ENCODE data around the gene PARL. TPM values are rescaled to one million over a fixed set of nuclear protein-coding genes. Genes with fewer than 3 reads are reported as not detected.

PARL gene
- total RNA-seq, 1 experiment from 2014 or later: 109 TPM

DNA sequence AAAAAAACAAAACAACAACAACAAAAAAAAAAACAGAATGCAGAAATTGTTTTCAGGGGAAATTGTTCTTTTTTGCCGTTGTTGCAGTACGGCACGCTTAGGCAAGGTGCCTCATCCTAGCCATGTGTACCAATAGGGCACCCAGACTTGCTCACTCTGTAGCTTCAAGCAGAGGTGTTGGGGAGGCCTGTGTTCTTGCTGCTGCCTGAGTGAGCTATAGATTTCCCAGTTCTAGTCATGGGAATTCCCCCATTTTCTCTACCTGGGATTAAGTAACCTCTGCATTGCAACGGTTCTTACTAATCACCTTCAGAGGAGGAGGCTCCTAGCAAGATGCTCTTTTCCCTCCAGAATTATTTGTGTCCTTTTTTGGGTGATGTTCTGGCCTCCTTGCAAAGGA, 12.9 kb upstream of the PARL start:
- H3K79me2 ChIP-seq (ENCODE audit: low read depth): no peaks in the 10 kb centered on the region
- TF ChIP-seq, protein P1, sequence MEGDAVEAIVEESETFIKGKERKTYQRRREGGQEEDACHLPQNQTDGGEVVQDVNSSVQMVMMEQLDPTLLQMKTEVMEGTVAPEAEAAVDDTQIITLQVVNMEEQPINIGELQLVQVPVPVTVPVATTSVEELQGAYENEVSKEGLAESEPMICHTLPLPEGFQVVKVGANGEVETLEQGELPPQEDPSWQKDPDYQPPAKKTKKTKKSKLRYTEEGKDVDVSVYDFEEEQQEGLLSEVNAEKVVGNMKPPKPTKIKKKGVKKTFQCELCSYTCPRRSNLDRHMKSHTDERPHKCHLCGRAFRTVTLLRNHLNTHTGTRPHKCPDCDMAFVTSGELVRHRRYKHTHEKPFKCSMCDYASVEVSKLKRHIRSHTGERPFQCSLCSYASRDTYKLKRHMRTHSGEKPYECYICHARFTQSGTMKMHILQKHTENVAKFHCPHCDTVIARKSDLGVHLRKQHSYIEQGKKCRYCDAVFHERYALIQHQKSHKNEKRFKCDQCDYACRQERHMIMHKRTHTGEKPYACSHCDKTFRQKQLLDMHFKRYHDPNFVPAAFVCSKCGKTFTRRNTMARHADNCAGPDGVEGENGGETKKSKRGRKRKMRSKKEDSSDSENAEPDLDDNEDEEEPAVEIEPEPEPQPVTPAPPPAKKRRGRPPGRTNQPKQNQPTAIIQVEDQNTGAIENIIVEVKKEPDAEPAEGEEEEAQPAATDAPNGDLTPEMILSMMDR (conservative IDR thresholded peaks at IDR 0.05): no peak
- no peak for TF ChIP-seq EZH2 (IDR thresholded peaks at IDR 0.05; ENCODE audit: low read depth)
- H4K20me1 ChIP-seq (ENCODE audit: insufficient read depth): no peaks in the 10 kb centered on the region
- H3K27ac ChIP-seq: no peak overlapping the region
- no peaks in the 10 kb centered on the region; the same call in 1 of the 2 replicates for H3K9me3 ChIP-seq (ENCODE audit: insufficient read depth, low read depth)
- no peak overlapping the region for H3K4me2 ChIP-seq
- no peaks in the 10 kb centered on the region for H3K4me1 ChIP-seq (replicated peaks; ENCODE audit: insufficient read depth)
- intact Hi-C loops (cut with micrococcal nuclease; ENCODE audit: unreplicated experiment): no loop called here
- no TSS peak for BruUV-seq (replicated peaks)
- ChIA-PET CTCF (interaction anchor here (0.5 to 2.3 kb wide), 6 partner anchors 21 to 359 kb away, joined by 3 to 12 read pairs (median 6); partner anchors contain the start of gene ABCC5), POLR2A (ENCODE audit: unreplicated experiment) (interaction anchor here (0.6 kb wide), 1 partner anchor 972 kb away, joined by 5 read pairs; no protein-coding TSS in a partner anchor)
- no peaks in the 10 kb centered on the region for H3F3A ChIP-seq (ENCODE audit: insufficient read depth, low read depth)
- no peak for DNase-seq
- H3K4me3 ChIP-seq: no peak overlapping the region
- no peaks in the 10 kb centered on the region for H3K27me3 ChIP-seq (ENCODE audit: insufficient read depth, low read depth)
- H3K36me3 ChIP-seq (ENCODE audit: low read depth): no peaks in the 10 kb centered on the region
- no peaks in the 10 kb centered on the region for H3K9me2 ChIP-seq (ENCODE audit: insufficient read depth)
- H2AFZ ChIP-seq: no peak overlapping the region

DNA sequence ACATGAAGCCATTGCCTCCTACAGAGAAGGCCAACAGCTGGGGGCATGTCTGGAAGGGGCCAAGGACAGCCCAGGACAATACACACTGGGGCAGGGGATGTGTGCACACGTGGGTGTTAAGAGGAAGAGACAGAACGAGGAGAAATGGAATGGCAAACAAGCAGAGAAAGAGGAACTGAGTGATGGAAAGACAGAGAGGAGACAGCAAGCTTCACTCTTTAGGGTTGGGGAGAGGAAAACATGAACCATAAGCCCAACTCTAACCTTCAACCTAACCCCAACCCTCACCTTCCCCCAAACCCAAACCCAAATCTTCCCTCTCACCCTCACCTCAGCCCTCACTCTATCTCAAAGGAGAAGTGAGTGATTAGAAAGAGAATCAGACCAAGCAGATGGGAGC, 11.9 kb upstream of the PARL start:
- Histone ChIP-seq H3K9me3 (ENCODE audit: insufficient read depth, low read depth) (no peaks in the 10 kb centered on the region; the same call in 1 of the 2 replicates), H3K27me3 (ENCODE audit: insufficient read depth, low read depth) (no peaks in the 10 kb centered on the region), H4K20me1 (ENCODE audit: insufficient read depth) (no peaks in the 10 kb centered on the region), H3K4me1 (replicated peaks; ENCODE audit: insufficient read depth) (no peaks in the 10 kb centered on the region), H3F3A (ENCODE audit: insufficient read depth, low read depth) (no peaks in the 10 kb centered on the region), H3K9me2 (ENCODE audit: insufficient read depth) (no peaks in the 10 kb centered on the region), H2AFZ (no peak overlapping the region), H3K4me2 (no peak overlapping the region), H3K36me3 (ENCODE audit: low read depth) (no peaks in the 10 kb centered on the region), H3K4me3 (no peak overlapping the region), H3K79me2 (ENCODE audit: low read depth) (no peaks in the 10 kb centered on the region), H3K27ac (no peak overlapping the region)
- DNase-seq: no peak
- intact Hi-C loops (cut with micrococcal nuclease; ENCODE audit: unreplicated experiment): no loop called here
- TF ChIP-seq EZH2 (IDR thresholded peaks at IDR 0.05; ENCODE audit: low read depth): no peak
- TF ChIP-seq, protein P1 (conservative IDR thresholded peaks at IDR 0.05): no peak
- ChIA-PET POLR2A (ENCODE audit: unreplicated experiment) (no interaction called here), CTCF (interaction anchor here (1.2 to 1.9 kb wide), 2 partner anchors 8 to 38 kb away, joined by 3 to 5 read pairs; no protein-coding TSS in a partner anchor)
- BruUV-seq (replicated peaks): no TSS peak

DNA sequence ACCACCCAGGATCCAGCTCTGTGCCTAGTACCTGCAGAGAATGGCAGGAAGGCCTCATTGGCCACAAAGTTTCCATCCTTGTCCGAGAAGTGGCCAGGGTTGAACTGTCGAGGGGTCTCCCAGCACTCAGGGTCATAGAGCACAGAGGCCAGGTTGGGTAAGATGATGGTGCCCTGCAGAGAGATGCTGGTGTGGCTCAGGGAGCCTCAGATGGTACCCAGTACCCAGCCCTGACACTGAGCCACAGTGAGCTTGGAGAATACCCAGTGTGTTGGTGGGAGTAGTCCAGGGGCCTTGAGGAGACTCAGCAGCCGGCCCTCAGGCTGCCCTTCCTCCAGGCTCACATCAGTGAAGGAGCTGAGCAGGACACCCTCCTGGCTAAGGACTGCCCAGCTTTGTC, 11.5 kb upstream of the PARL start:
- intact Hi-C loops (cut with micrococcal nuclease; ENCODE audit: unreplicated experiment): no loop called here

More for the DNA sequence above, 11.5 kb upstream of the PARL start:
- H3K9me2 ChIP-seq (ENCODE audit: insufficient read depth): no peaks in the 10 kb centered on the region
- H3F3A ChIP-seq (ENCODE audit: insufficient read depth, low read depth): no peaks in the 10 kb centered on the region
- no peaks in the 10 kb centered on the region for H3K4me1 ChIP-seq (replicated peaks; ENCODE audit: insufficient read depth)
- H3K79me2 ChIP-seq (ENCODE audit: low read depth): no peaks in the 10 kb centered on the region
- ChIA-PET POLR2A (ENCODE audit: unreplicated experiment) (no interaction called here), CTCF (interaction anchor here (0.6 to 1.9 kb wide), 7 partner anchors 8 to 393 kb away, joined by 3 to 12 read pairs (median 4); partner anchors contain the start of gene DVL3)
- no peak overlapping the region for H3K27ac ChIP-seq
- TF ChIP-seq, protein P1 (conservative IDR thresholded peaks at IDR 0.05): no peak
- TF ChIP-seq EZH2 (IDR thresholded peaks at IDR 0.05; ENCODE audit: low read depth): no peak
- H3K4me3 ChIP-seq: no peak overlapping the region
- H3K9me3 ChIP-seq (ENCODE audit: insufficient read depth, low read depth): no peaks in the 10 kb centered on the region; the same call in 1 of the 2 replicates
- BruUV-seq (replicated peaks): no TSS peak
- no peak for DNase-seq
- no peak overlapping the region for H3K4me2 ChIP-seq
- no peaks in the 10 kb centered on the region for H3K27me3 ChIP-seq (ENCODE audit: insufficient read depth, low read depth)
- no peaks in the 10 kb centered on the region for H3K36me3 ChIP-seq (ENCODE audit: low read depth)
- H4K20me1 ChIP-seq (ENCODE audit: insufficient read depth): no peaks in the 10 kb centered on the region
- H2AFZ ChIP-seq: no peak overlapping the region
